NT2/D1 (cell line): ENCODE measurements around the gene PDLIM7.

Source experiments
- DNase-seq: peaks from one replicate; pipeline ENCODE4 v3.0.0-alpha.2; 2011; ENCODE audit warnings: low read depth, low spot score
- H3K27me3 ChIP-seq: 2 replicates; pipeline ENCODE4 v1.6.0; 2011; ENCODE audit warnings: mild to moderate bottlenecking; ENCODE audit not compliant: insufficient read length, insufficient read depth
- H3K36me3 ChIP-seq: 2 replicates; pipeline ENCODE4 v1.6.1; 2011; ENCODE audit warnings: mild to moderate bottlenecking, low read length, mixed read lengths; ENCODE audit not compliant: insufficient read depth, insufficient read length
- H3K4me1 ChIP-seq: 2 replicates; pipeline ENCODE4 v1.5.1; 2011; ENCODE audit not compliant: insufficient read depth, insufficient read length
- H3K4me3 ChIP-seq: 2 replicates; pipeline ENCODE4 v1.5.1; 2011; ENCODE audit warnings: low read depth; ENCODE audit not compliant: insufficient read length
- H3K9ac ChIP-seq: 2 replicates; pipeline ENCODE4 v1.6.0; 2011; ENCODE audit warnings: low read depth; ENCODE audit not compliant: insufficient read length
- H3K9me3 ChIP-seq: 2 replicates; pipeline ENCODE4 v1.5.1; 2011; ENCODE audit warnings: mild to moderate bottlenecking, low read length; ENCODE audit not compliant: insufficient read depth
- SUZ12 ChIP-seq: IDR thresholded peaks from 2 replicates; pipeline ENCODE4 v1.6.1; 2011; ENCODE audit not compliant: insufficient read length, insufficient read depth; ENCODE audit errors: extremely low read depth
- YY1 ChIP-seq: IDR thresholded peaks from 2 replicates; pipeline ENCODE4 v1.6.1; 2011; ENCODE audit not compliant: insufficient read length, insufficient read depth
- ZNF274 ChIP-seq: IDR thresholded peaks from 2 replicates; pipeline ENCODE4 v1.6.1; 2011; ENCODE audit warnings: mild to moderate bottlenecking, low read depth, low read length

The PDLIM7 gene

DNA sequence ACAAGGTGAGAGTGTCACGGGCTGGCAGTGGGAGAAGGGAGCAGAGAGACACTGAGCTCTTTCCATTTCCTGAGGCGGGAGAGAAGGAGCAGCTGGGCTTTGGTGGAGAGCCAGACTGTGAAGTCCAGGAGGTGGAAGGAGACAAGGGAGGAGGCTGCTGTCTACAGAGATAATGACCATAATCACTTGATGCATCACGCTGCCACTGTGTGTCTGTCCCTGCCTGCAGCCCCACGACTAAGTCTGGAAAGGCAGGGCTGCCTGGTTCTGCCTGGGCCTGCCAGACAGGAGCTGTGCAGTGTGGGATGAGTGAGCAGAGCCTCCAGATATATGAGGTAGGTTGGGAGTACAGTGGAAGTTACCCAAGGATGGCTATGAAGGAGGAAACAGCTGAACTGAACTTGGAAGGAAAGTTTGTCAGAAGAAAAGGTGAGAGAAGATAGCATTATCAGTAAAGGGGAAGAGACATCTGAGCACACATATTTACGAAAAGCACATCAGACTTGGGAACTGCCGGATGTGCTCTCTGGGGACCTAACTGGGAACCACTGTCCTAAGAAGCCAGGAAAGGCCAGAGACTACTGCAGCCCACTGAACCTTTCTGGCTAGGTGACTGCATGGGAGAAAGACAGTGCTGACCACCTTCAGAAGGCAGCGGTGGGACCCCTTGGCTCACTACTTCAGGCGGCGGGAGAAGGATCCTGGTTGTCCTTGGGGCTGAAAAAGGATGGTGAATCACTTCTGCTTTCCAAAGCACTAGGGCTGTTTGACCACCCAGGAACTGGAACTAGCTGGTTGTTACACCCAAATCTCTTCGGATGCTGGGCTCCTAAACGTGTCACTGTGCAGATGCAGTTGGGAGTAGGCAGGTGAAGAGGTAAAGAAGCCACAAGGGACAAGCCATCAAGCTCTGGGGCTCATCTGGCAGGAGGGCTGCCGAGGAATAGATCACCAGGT is 32.1 kb upstream of the PDLIM7 start:
- TF ChIP-seq YY1: no peak
- no peak for TF ChIP-seq ZNF274
- TF ChIP-seq SUZ12: no peak
- Histone ChIP-seq H3K9me3 (no peaks in the 10 kb centered on the region), H3K4me1 (peaks cover 3% of the 10 kb centered on the region), H3K36me3 (peaks cover 97% of the 10 kb centered on the region), H3K4me3 (no peak overlapping the region), H3K27me3 (no peaks in the 10 kb centered on the region), H3K9ac (no peak overlapping the region)
- no peak for DNase-seq

DNA sequence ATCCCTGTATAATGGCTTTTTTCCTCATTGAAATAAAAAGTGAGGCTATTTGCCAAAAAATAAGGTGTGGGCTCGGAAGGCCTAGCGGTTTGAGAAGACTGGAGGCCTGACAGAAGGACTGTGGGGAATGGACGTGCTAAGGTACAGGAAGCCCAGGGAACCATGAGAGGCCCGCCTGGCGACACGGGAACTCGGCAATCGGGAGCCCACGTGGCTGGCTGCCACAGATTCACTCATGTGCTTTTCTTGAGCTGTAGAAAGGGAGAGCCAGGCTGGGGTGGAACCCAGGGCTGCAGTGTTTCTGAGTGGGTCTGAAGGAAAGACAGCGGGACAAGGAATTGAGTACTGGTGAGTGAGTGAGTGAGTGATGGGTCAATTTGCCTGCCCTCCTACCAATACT is 31.2 kb upstream of the PDLIM7 start:
- TF ChIP-seq YY1 (no peak), ZNF274 (no peak), SUZ12 (no peak)
- Histone ChIP-seq H3K27me3 (no peaks in the 10 kb centered on the region), H3K9ac (no peak overlapping the region), H3K4me3 (no peak overlapping the region), H3K9me3 (no peaks in the 10 kb centered on the region), H3K36me3 (peaks cover 97% of the 10 kb centered on the region), H3K4me1 (peaks cover 3% of the 10 kb centered on the region)
- no peak for DNase-seq

DNA sequence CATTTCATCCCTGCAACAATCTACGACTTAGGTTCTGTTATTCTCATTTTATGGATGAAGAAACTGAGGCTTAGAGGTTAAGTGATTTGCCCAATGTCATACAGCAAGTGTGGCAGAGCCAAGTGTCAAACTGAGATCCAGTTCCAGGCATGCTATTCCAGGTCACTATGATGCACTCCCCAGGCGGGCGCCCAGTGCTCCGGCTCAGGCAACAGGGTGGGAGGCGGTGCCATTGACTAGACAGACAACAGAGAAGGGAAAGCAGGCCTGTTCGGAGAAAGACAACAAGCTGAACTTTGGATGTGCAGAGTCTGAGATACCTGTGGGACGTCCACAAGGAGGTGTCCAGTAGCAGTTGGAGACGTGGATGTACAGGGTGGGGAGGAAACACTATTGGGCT is 30.2 kb upstream of the PDLIM7 start:
- no peak for TF ChIP-seq ZNF274
- TF ChIP-seq SUZ12: no peak
- TF ChIP-seq YY1: no peak
- Histone ChIP-seq H3K9ac (no peak overlapping the region), H3K36me3 (peaks cover 99% of the 10 kb centered on the region), H3K4me1 (peaks cover 3% of the 10 kb centered on the region), H3K4me3 (no peak overlapping the region), H3K9me3 (no peaks in the 10 kb centered on the region), H3K27me3 (no peaks in the 10 kb centered on the region)
- DNase-seq: no peak

DNA sequence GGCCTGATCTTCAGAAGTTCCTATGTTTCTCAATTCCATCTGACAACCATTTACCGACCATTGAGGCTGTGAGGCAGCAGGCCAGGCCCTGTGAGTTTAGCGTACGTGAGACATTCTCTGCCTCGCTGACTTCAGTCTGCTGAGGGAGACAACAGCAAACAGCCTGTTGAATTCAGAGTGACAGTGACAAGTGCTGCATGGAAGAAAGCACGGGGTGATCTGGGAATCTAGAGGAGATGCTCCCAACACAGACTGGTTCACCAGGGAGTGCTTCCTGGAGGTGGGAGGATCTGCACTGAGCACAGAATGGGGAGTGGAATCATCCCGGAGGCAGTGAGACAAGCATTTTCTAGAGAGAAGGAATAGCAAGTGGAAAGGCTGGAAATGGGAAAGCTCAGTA is 29.4 kb upstream of the PDLIM7 start:
- Histone ChIP-seq H3K27me3 (no peaks in the 10 kb centered on the region), H3K9ac (no peak overlapping the region), H3K4me3 (no peak overlapping the region), H3K36me3 (peaks cover 97% of the 10 kb centered on the region), H3K9me3 (no peaks in the 10 kb centered on the region), H3K4me1 (peaks cover 3% of the 10 kb centered on the region)
- no peak for TF ChIP-seq SUZ12
- no peak for TF ChIP-seq ZNF274
- no peak for TF ChIP-seq YY1
- no peak for DNase-seq

DNA sequence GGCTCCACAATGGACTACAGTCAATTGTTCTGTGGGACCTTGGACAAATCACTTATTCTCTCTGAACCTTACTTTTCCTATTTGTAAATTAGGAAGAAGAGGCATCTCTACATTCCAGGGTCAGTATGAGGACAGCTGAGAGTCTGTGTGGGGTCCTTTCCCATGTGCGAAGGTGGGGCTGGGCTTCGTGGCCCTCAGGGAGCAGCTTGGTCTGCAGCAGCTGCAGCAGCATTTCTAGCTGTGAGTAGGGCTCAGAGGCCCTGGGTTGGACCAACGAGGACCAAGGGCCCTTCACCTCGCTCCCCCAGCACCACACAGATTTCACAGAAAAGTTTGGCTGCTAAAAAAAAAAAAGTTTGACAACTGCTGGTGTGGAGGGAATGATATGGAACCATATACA is 28.8 kb upstream of the PDLIM7 start:
- TF ChIP-seq YY1: no peak
- no peak for TF ChIP-seq SUZ12
- TF ChIP-seq ZNF274: no peak
- Histone ChIP-seq H3K4me1 (peaks cover 3% of the 10 kb centered on the region), H3K9me3 (no peaks in the 10 kb centered on the region), H3K4me3 (no peak overlapping the region), H3K9ac (no peak overlapping the region), H3K27me3 (no peaks in the 10 kb centered on the region), H3K36me3 (peaks cover 97% of the 10 kb centered on the region)
- DNase-seq: no peak

DNA sequence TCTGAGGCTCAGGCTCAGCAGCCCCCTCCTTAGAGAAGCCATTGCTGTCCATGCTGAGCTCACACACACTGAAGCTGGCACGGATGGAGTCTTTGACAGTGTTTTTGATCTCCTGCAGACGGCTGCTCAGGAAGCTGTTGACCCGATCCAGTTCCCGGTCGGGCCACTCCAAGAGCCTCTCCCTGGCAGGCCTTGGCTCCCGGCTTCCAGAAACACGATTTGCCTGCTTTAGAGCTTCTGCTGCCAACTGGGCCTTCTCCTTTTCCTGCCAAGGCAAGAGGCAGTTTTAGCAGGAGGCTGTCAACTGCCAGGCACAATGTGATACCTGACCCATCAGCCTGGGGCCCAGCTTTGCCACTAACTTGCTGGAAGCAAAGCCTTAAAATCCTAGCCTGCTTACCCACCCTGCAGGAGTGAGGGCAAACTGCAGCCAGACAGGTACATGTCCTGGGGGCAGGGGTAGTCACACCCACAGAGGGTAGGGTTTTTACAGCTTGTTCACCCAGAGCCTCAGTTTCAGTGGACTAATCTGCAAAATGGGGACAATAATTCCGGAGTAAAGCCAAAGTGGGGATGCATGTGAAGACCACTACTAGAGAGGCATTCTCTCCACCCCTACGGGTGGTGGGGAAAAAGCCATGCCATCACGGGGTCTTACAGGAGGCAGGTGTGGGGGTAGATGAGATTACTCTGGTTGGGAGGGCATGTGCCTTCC is 27.7 kb upstream of the PDLIM7 start:
- Histone ChIP-seq H3K9me3 (no peaks in the 10 kb centered on the region), H3K36me3 (peaks cover 97% of the 10 kb centered on the region), H3K4me1 (peaks cover 3% of the 10 kb centered on the region), H3K9ac (no peak overlapping the region), H3K4me3 (no peak overlapping the region), H3K27me3 (no peaks in the 10 kb centered on the region)
- no peak for DNase-seq
- TF ChIP-seq YY1 (no peak), ZNF274 (no peak), SUZ12 (no peak)

DNA sequence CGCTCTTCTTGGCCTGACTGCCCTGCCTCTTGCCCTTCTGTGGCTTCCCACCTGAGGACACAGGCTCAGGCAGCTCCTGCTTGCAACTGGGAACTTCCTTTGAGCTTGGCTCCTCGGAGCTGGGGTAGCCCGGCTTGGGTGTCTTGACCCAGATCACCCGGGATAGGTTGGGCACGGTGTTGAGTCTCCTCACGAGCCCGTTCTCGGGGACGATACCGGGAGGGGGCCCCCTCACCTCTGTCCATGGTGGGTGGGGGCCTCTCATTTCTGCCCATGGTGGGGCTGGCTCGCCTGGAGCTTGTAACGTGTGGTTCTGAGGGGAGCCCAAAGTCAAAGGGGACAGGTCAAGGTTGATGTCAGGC is 27.1 kb upstream of the PDLIM7 start:
- peaks cover 3% of the 10 kb centered on the region for H3K4me1 ChIP-seq
- no peak for DNase-seq
- no peak for TF ChIP-seq YY1
- no peak for TF ChIP-seq ZNF274
- no peak for TF ChIP-seq SUZ12
- H3K4me3 ChIP-seq: no peak overlapping the region
- H3K9me3 ChIP-seq: no peaks in the 10 kb centered on the region
- peaks cover 97% of the 10 kb centered on the region for H3K36me3 ChIP-seq
- H3K9ac ChIP-seq: no peak overlapping the region
- no peaks in the 10 kb centered on the region for H3K27me3 ChIP-seq
